Mesothelial cell of epicardium (in vitro differentiated cells): ENCODE data around the gene PACRG. TPM values are rescaled to one million over a fixed set of nuclear protein-coding genes. Genes with fewer than 3 reads are reported as not detected.

Experiments
- DNase-seq, 2 experiments: peaks; one replicate each; pipeline ENCODE4 v3.0.0; 2021; ENCODE audit warnings: low spot score in 2 of 2; ENCODE audit not compliant: unreplicated experiment in 2 of 2
- H3K27ac Mint-ChIP-seq: 2 replicates; pipeline ENCODE4 v1.8.0; 2021; ENCODE audit warnings: mixed read lengths
- H3K27me3 Mint-ChIP-seq: 2 replicates; pipeline ENCODE4 v1.8.0; 2021; ENCODE audit warnings: low read depth, mixed read lengths
- H3K36me3 Mint-ChIP-seq: 2 replicates; pipeline ENCODE4 v1.8.0; 2021; ENCODE audit warnings: mixed read lengths
- H3K4me1 Mint-ChIP-seq: 2 replicates; pipeline ENCODE4 v1.8.0; 2021; ENCODE audit warnings: mixed read lengths
- H3K4me3 Mint-ChIP-seq: 2 replicates; pipeline ENCODE4 v1.8.0; 2021; ENCODE audit warnings: mild to moderate bottlenecking, moderate library complexity, mixed read lengths
- H3K9me3 Mint-ChIP-seq: 2 replicates; pipeline ENCODE4 v1.8.0; 2021; ENCODE audit warnings: mixed read lengths
- CTCF ChIP-seq: fragments of 200-600 bp; sonication (generic); IDR thresholded peaks from one replicate; pipeline ENCODE4 v1.5.0; 2021; ENCODE audit warnings: antibody characterized with exemption; ENCODE audit not compliant: unreplicated experiment
- total RNA-seq: library from RNA; stranded (reverse); gene quantifications from 3 replicates; pipeline ENCODE4 v1.2.1, GENCODE V29; 2021

Gene PACRG
- total RNA-seq, 1 donor from 2014 or later: 1.6 TPM

- Mint-ChIP-seq H3K4me3 (no peak overlapping the region), H3K36me3 (no peaks in the 10 kb centered on the region), H3K9me3 (no peaks in the 10 kb centered on the region), H3K27ac (no peak overlapping the region), H3K27me3 (no peaks in the 10 kb centered on the region), H3K4me1 (peaks cover 6% of the 10 kb centered on the region)
- no peak for DNase-seq
- TF ChIP-seq CTCF: no peak
Measured at GRCh38 chr6:163080228-163080627, 352.5 kb downstream of the PACRG start.

GRCh38 chr6:163083141-163083540 lies 355.4 kb downstream of the PACRG start:
- H3K4me3 Mint-ChIP-seq: no peak overlapping the region
- no peak for TF ChIP-seq CTCF
- DNase-seq: no peak
- H3K36me3 Mint-ChIP-seq: no peaks in the 10 kb centered on the region
- no peak overlapping the region for H3K27ac Mint-ChIP-seq
- peaks cover 4% of the 10 kb centered on the region for H3K27me3 Mint-ChIP-seq
- H3K9me3 Mint-ChIP-seq: peaks cover 6% of the 10 kb centered on the region
- peaks cover 11% of the 10 kb centered on the region for H3K4me1 Mint-ChIP-seq

GRCh38 chr6:163085426-163085825 lies 357.7 kb downstream of the PACRG start:
- Mint-ChIP-seq H3K9me3 (peaks cover 6% of the 10 kb centered on the region), H3K36me3 (no peaks in the 10 kb centered on the region), H3K4me1 (peaks cover 11% of the 10 kb centered on the region), H3K4me3 (no peak overlapping the region), H3K27me3 (peaks cover 4% of the 10 kb centered on the region), H3K27ac (no peak overlapping the region)
- no peak for DNase-seq
- no peak for TF ChIP-seq CTCF

- Mint-ChIP-seq H3K27me3 (peaks cover 4% of the 10 kb centered on the region), H3K4me1 (peaks cover 11% of the 10 kb centered on the region), H3K27ac (no peak overlapping the region), H3K36me3 (no peaks in the 10 kb centered on the region), H3K9me3 (peaks cover 6% of the 10 kb centered on the region), H3K4me3 (no peak overlapping the region)
- no peak for DNase-seq
- no peak for TF ChIP-seq CTCF
Measured at GRCh38 chr6:163085861-163086623, 358.3 kb downstream of the PACRG start.

GRCh38 chr6:163086624-163086920 lies 358.8 kb downstream of the PACRG start:
- no peak overlapping the region for H3K27ac Mint-ChIP-seq
- H3K4me1 Mint-ChIP-seq: peaks cover 11% of the 10 kb centered on the region
- H3K4me3 Mint-ChIP-seq: no peak overlapping the region
- peaks cover 6% of the 10 kb centered on the region for H3K9me3 Mint-ChIP-seq
- DNase-seq: no peak
- no peaks in the 10 kb centered on the region for H3K36me3 Mint-ChIP-seq
- TF ChIP-seq CTCF: no peak
- H3K27me3 Mint-ChIP-seq: peaks cover 4% of the 10 kb centered on the region
